SH-SY5Y (cell line): ENCODE data around the gene WWOX.

Experiments used
- GATA2 ChIP-seq: IDR thresholded peaks from 2 replicates; pipeline ENCODE4 v1.6.1; 2011; ENCODE audit warnings: mild to moderate bottlenecking, low read depth, low read length
- GATA3 ChIP-seq: IDR thresholded peaks from 2 replicates; pipeline ENCODE4 v1.6.1; 2011; ENCODE audit warnings: low read depth, mild to moderate bottlenecking, low read length, moderate library complexity

DNA sequence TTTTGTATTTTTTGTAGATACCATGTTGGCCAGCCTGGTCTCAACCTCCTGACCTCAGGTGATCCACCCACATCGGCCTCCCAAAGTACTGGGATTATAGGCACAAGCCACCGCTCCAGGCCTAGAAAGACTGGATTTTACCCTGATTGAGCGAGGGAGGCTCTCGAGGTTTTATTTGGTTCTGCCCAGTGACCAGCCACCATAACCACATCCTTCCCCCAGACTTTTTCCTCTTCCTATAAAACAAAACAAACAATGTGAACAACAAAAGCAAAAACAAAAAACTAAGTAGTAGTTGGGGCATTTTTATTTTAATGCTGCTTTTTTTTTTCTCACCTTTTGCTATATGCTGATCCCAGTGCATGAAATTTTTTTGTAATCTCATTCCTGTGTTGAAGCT lies 991.5 kb downstream of the WWOX start:
- no peak for TF ChIP-seq GATA2
- TF ChIP-seq GATA3: no peak
